HG03175 (cell line): ENCODE results near the gene CSNK1G1.

Source experiments
- ATAC-seq: cut with Tn5 transposase; IDR thresholded peaks from one replicate; pipeline ENCODE4 v1.9.1; 2021; ENCODE audit warnings: mild to moderate bottlenecking, moderate library complexity; ENCODE audit not compliant: unreplicated experiment

CSNK1G1 gene

DNA sequence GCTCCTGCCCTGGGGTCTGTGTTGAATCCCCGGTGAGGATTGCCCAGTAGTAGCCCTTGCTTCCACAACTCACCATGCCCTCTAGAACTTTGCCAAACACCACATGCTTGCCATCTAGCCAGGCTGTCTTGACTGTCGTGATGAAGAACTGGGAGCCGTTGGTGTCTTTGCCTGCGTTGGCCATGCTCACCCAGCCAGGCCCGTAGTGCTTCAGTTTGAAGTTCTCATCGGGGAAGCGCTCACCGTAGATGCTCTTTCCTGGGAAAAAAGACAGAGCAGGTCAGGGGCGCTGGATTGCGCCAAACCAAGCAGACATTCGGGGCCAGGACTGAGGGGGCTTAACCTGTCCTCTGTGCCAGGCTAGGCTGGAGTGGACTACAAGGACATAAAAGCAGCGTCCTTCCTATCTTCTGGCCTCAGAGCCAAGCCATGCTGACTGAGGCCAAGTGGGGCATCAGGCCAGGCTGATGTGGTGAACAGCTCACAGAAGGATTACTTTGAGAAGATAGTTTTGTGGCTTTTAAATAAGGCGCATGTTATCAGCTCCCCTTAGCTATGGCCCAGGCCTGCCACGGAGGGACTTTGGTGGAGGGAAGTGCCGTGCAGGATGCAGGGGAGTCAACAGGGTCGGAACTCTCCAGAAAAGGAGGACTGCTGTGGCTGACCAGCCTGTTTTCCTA is 199.2 kb downstream of the CSNK1G1 start:
- no peak for ATAC-seq

- no peak for ATAC-seq
These were observed 199.9 kb downstream of the CSNK1G1 start for GRCh38 chr15:64155802-64156651.

DNA sequence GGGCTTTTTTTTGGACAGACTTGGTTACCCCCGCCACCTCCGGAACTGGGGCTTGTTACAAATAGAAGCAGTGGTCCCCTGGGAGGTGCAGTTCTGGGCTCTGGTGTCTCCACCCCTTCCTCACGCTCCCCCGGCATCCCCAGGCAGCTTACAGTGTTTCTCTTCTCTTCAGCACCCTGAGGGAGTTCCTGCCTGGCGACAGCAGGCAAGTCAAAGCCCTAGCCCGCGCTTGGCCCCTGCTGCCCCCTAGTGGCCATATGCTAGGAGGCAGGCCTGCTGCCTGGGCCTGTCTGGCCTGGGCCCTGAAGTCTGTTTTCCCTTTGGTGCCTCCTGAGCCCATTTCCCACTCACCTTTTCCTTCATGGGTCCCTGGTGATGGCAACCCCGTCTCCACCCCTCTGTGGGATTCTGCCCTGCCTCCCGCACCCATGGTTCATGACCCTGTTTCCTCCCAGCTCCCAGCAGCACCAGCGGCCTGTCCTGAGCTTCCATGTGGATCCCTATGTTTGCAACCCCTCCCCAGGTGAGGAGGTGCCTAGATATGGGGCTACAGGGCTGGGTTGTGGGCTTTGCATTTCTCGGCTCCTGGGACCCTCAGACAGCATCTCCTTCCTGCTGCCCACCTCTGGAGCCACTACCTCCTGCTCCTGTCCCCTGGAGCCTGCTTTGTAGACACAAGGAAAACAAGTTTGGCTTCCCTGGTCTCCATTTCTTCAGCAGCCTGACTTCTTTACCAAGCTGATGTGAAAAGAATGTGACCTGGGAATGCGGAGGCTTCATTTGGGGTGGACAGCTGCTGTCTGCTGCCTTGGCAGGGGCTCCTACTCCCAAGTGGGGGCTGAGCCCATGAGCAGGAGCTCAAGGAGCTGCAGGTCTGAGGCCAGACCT is 202.2 kb downstream of the CSNK1G1 start:
- peak; percentile 59 for ATAC-seq

- no peak for ATAC-seq
These were observed 203.2 kb downstream of the CSNK1G1 start for GRCh38 chr15:64152507-64153387.

DNA sequence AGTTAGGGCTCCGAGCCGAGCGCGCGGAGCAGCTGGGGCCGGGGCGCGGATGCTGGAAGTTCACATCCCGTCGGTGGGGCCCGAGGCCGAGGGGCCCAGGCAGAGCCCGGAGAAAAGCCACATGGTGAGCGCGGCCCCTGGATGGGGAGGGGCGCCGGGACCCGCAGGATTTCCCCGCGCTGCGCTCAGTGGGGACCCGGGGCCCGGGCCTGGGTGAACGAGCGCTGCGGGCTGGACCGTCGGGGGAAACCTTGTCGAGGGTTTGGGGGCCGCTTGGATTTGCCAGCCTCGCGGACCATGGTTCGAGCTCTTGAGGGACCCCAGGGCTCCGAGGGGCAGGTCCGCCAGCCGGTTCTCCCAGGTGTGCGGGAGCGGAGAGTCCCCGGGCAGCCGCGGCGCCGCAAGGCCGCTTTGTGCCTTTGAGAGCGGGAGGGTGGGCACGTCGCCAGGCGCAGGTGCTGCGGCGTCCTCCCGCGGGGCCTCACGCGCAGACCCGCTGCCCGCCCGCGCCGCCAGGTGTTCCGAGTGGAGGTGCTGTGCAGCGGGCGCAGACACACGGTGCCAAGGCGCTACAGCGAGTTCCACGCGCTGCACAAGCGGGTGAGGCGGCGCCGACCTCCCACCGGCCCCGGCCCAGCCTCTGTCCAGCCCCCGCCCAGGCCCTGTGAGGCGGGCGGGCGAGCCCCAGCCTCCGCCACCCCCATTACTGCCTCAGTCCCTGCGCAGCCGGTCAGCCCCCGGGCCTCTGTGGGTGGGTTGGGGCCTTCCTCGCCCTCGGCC is 204.1 kb downstream of the CSNK1G1 start, which contains the start of gene SNX22:
Gene SNX22, plus strand, starts transcription at position 5 of the 780 bp plus-strand sequence. Its CDS starts 45 bp downstream, at position 50.
- ATAC-seq: peak; percentile 5

GRCh38 chr15:64149893-64150578 is 205.9 kb downstream of the CSNK1G1 start:
- ATAC-seq: no peak

DNA sequence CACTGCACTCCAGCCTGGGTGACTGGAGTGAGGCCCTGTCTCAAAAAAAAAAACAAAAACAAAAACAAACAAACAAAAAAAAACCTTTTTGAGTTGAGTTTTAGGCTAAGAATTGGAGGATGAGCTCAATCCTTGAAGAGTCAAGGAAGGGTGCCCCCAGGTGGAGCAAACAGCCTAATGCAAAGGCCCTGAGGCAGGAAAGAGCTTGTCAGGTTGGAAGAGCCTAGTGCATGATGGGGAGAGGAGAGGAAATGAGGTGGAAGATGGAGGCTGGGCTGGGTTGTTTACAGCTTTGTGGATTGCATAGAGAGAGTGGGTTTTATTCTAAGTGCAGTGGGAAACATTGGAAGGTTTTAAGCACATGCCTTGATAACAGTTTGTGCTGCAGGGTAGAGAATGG is 206.5 kb downstream of the CSNK1G1 start:
- ATAC-seq: no peak

- no peak for ATAC-seq
These were observed 207.4 kb downstream of the CSNK1G1 start for GRCh38 chr15:64148581-64148980.

- no peak for ATAC-seq
These were observed 207.8 kb downstream of the CSNK1G1 start for GRCh38 chr15:64148168-64148567.

DNA sequence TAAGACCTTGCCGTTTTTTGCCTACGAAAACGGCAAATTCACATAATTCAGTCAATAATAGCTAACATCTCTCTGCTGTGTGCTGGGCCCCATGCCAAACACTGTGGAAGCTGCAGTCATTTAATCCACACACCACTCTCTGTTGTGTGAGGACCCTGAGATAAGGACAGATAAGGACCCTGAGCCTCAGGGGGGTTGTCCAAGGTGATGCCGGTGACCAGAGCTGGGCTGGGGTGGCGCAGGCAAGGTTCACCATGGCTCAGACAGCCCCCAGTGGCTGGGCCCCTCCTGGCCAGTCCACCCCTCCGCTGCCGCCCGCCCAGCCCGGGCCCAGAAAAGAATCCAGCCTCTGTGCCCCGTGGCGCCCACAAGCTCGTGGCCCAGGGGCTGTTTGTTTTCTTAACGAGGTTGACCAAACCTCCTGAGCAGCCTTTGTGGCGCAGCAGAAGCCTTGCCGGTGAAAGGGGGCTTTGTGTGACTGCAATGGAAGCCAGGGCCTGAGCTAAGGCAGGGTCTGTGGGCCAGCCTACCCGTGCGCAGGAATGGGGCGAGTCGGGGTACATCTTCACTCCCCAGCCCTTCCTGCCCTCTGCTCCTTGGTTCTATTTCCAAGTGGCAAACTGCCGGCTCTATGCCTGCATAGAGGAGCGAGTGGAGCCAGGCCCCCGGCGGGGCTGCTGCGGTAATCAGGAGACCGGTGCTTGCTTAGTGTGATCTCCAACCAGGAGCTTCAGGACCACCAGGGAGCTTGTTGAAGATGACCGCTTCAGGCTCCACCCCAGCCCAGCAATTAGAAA is 208.9 kb downstream of the CSNK1G1 start:
- no peak for ATAC-seq

- no peak for ATAC-seq
These were observed 209.5 kb downstream of the CSNK1G1 start for GRCh38 chr15:64146520-64146884.

- ATAC-seq: no peak
These were observed 209.9 kb downstream of the CSNK1G1 start for GRCh38 chr15:64146041-64146440.

GRCh38 chr15:64144565-64145281 is 211.2 kb downstream of the CSNK1G1 start:
- ATAC-seq: peak; percentile 70

- ATAC-seq: no peak
These were observed 211.8 kb downstream of the CSNK1G1 start for GRCh38 chr15:64144192-64144564.

DNA sequence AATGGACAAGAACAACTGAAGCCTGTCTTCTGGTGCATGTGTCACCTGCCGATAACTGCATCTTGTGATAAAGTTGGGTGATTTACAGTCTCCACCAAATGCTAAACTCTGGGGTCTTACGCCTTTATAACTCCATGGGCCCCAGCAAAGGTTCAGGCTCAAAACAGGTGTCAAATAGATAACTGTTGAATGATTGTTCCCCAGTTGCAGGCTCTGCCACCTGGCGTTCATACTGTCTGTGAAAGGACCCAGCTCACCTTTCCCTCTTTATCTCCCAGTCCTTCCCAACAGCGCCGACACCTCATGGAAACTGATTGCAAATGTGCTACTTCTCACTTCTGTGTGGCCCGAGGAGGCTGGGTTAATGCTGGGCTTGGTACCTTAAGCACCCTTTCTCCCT is 212.7 kb downstream of the CSNK1G1 start:
- ATAC-seq: no peak

DNA sequence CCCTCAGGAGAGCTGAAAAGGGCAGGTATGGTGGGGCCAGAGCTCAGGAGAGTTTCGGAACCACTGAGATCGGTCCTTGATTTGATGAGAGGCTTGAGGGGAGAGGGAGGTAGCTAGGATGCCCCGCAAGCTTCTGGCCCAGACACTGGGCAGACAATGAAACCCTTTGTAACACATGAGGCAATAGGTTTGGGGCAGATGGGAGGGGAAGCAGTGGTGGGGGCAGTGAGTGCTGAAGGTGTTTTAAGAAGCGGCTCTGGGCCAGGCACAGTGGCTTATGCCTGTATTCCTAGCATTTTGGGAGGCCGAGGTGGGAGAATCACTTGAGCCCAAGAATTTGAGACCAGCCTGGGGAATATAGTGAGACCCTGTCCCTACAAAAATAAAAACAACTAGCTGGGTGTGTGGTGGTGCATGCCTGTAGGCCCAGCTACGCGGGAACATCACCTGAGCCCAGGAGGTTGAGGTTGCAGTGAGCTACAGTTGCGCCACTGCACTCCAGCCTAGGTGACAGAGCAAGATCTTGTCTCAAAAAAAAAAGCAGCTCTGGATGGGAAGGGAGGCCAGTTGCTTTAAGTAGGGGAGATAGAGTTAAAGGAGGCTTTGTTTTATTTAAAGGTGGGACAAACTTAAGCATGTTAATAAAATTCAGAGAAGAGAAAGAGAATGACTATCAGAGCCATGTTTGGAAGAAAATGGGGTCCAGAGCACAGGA is 214.0 kb downstream of the CSNK1G1 start:
- no peak for ATAC-seq
